Large intestine (tissue), 3 donors: ENCODE data around the gene YAF2. TPM values are rescaled to one million over a fixed set of nuclear protein-coding genes. Genes with fewer than 3 reads are reported as not detected.

ENCODE experiments used
- DNase-seq, 2 donors: peaks; one replicate each; pipeline versions ENCODE4 v3.0.0 to v3.0.0-alpha.2; 2013
- H3K27ac ChIP-seq: one replicate; pipeline ENCODE4 v1.5.1; 2013; ENCODE audit warnings: low read length
- H3K27me3 ChIP-seq: 2 replicates; pipeline ENCODE4 v1.6.1; 2013; ENCODE audit warnings: low read length; ENCODE audit not compliant: control insufficient read depth, insufficient read depth
- H3K36me3 ChIP-seq: 2 replicates; pipeline ENCODE4 v1.6.1; 2013; ENCODE audit warnings: low read length; ENCODE audit not compliant: control insufficient read depth, insufficient read depth
- H3K4me1 ChIP-seq: one replicate; pipeline ENCODE4 v1.6.1; 2013; ENCODE audit warnings: low read length; ENCODE audit not compliant: control insufficient read depth, insufficient read depth
- H3K4me3 ChIP-seq: one replicate; pipeline ENCODE4 v1.5.1; 2013; ENCODE audit warnings: low read length
- H3K9me3 ChIP-seq: one replicate; pipeline ENCODE4 v1.6.1; 2013; ENCODE audit warnings: mild to moderate bottlenecking, low read depth, low read length, moderate library complexity; ENCODE audit not compliant: control insufficient read depth
- WGBS: methylation state at CpG from one replicate; pipeline ENCODE4 v1.1.5; 2013; ENCODE audit warnings: low lambda C conversion rate; ENCODE audit not compliant: insufficient coverage; 5-methylcytosine and 5-hydroxymethylcytosine counted together
- polyA plus RNA-seq: library from polyadenylated mRNA; unstranded; fragments of 120-200 nt; gene quantifications from one replicate; pipeline ENCODE4 v1.2.1, GENCODE V29; 2013

YAF2 gene
- polyA plus RNA-seq, 1 donor = 19.4 TPM

DNA sequence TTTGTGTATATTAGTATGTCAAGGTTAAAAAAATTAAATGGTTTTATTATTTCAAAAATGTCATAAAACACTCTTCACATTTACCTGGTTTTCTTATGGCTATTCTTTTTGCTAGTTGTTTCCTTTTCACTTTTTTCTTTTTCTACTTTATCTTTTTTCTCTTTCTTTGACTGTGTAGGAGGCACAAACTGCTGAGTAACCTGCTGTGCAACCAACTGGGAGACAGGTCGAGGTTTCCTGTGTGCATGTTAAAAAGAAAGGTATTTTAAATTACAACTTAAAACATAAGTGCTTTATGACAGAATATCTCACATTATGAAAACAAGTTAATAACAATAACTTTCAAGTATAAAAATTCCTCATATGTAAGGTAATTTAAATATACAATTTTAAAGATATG, 76.5 kb downstream of the YAF2 start:
- Histone ChIP-seq H3K9me3 (no peaks in the 10 kb centered on the region), H3K27me3 (no peaks in the 10 kb centered on the region), H3K4me3 (no peak overlapping the region), H3K36me3 (peaks cover 7% of the 10 kb centered on the region), H3K27ac (no peak overlapping the region), H3K4me1 (no peaks in the 10 kb centered on the region)
- no peak for DNase-seq
- WGBS = no CpG with 5 or more reads among the region's 1 CpG

DNA sequence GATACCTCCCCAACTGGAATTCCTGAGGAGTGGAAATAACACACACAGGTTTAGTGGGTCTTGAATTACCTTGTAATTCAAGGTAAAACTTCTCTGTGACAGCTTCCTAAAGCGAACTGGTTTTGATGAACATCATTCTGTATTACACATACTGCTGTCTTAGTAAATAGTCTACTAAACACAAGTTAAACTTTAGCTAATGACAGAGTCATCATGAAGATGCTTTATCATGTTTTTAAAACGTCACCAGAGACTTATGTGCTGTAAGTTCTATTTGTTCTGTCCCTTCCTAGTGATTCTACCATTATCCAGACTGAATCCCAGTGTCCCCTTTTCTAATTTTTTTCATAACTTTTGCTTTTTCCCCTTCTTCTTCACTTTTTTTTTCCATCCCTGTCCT, 81.8 kb downstream of the YAF2 start:
- no peaks in the 10 kb centered on the region for H3K9me3 ChIP-seq
- WGBS = 80% methylated on average over 1 of the region's 2 CpGs
- peaks cover 7% of the 10 kb centered on the region for H3K36me3 ChIP-seq
- H3K4me3 ChIP-seq = no peak overlapping the region
- no peak overlapping the region for H3K27ac ChIP-seq
- DNase-seq = peak in 1 of 2 donors; percentile 17
- no peaks in the 10 kb centered on the region for H3K4me1 ChIP-seq
- H3K27me3 ChIP-seq = no peaks in the 10 kb centered on the region

DNA sequence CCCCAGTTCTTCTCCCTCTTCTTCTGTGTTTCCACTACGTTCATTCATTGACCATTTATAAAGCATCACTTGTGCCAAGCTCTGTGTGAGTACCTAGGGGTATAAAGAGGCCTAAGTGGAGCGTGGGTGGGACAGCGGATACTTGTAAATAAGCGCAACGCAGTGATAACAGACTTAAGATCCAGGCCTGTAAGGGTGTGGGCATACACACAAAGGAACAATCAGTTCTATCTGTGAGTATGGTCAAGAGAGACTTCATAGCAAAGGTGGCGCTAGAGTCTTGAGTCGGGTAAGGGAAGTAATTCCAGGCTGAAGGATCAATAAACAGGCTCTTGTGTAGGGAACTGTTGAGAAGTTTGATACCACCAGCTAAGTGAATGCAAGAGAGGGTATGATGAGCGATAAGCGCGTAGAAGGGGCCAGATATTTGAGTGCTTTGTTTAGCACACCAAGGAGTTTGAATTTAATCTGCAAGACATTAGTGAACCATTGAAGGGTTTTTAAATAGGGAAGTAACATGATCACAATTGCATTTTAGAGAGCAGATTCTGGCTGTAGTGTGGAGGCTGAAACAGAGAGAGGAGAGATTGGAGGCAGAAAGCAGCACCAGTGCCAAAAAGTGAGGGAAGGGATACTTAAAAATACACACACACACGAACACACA, 92.4 kb downstream of the YAF2 start:
- H3K4me3 ChIP-seq = peak overlapping the region; percentile 46
- no peaks in the 10 kb centered on the region for H3K36me3 ChIP-seq
- H3K27ac ChIP-seq = peak overlapping the region; percentile 70
- peaks cover 8% of the 10 kb centered on the region for H3K4me1 ChIP-seq
- 65% methylated on average over 4 of the region's 11 CpGs for WGBS
- no peak for DNase-seq
- H3K27me3 ChIP-seq = no peaks in the 10 kb centered on the region
- no peaks in the 10 kb centered on the region for H3K9me3 ChIP-seq

DNA sequence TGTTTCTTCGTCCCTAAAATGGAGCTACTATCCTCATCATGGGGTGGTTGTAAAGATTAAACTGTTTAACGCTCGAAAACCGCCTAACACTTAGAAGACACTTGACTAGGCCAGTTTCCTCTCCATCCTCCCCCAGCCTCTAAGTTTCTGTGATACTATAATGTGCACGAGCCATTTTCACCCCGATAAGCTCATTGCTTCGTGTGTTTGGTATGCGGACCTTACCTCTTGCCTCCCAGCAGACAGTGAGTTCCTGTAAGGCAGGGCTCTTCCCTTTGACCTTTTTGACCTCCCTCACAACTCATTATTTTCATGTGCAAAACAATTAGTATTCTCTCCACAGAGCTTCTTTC, 92.9 kb downstream of the YAF2 start:
- no peaks in the 10 kb centered on the region for H3K27me3 ChIP-seq
- H3K36me3 ChIP-seq = no peaks in the 10 kb centered on the region
- no peaks in the 10 kb centered on the region for H3K9me3 ChIP-seq
- peak overlapping the region; percentile 46 for H3K4me3 ChIP-seq
- peak overlapping the region; percentile 70 for H3K27ac ChIP-seq
- H3K4me1 ChIP-seq = peaks cover 8% of the 10 kb centered on the region
- peak in 1 of 2 donors; percentile 31 for DNase-seq
- WGBS = no CpG with 5 or more reads among the region's 8 CpGs

DNA sequence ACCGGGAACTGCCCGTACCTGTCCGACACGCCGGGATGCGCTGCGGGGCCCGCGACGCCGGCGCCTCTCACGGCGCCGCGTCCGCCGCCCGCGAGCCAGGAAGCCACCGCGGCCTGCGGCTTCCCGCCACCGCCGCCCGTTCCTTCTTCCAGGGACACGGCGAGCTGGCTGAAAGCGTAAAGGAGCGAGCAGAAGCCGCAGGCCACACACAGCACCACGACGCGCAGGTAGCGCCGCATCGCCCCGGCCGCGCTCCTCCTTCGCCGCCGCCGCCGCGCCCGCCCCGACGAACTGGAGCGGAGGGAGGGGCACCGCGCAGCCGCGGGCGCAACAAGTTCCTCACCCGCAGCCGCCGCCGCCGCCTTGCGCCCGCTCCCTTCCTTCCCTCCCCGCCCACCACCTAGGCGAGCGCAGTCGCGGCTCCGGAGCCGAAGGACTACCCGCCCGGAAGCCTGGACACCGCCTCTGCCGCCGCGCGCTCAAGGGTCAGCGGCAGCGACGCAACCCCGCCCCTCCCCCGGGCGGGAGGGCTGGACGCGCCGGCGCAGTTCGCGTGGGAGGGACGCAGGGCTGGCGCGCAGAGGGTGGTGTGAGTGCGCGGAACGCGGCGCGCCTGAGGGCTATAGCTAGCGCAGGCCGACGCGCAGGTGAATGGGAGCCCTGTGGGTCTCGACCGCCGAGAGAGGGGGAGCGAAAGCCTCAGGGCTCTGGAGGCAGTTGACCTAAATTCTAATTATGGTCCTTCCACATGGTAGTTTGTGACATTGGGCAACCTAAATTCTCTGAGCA, 93.4 kb downstream of the YAF2 start, which contains the start of gene GXYLT1:
Gene GXYLT1, minus strand, starts transcription at position 467 of the 789 bp plus-strand sequence. Its CDS starts 228 bp downstream, at position 239.
- H3K27me3 ChIP-seq = no peaks in the 10 kb centered on the region
- peak; percentile 96 to 98 for DNase-seq
- H3K9me3 ChIP-seq = no peaks in the 10 kb centered on the region
- peak within 1 kb of the TSS; percentile 70 for H3K27ac ChIP-seq
- H3K36me3 ChIP-seq = no peaks in the 10 kb centered on the region
- H3K4me3 ChIP-seq = peak within 1 kb of the TSS; percentile 63
- H3K4me1 ChIP-seq = peaks cover 8% of the 10 kb centered on the region
- no CpG with 5 or more reads among the region's 106 CpGs for WGBS

DNA sequence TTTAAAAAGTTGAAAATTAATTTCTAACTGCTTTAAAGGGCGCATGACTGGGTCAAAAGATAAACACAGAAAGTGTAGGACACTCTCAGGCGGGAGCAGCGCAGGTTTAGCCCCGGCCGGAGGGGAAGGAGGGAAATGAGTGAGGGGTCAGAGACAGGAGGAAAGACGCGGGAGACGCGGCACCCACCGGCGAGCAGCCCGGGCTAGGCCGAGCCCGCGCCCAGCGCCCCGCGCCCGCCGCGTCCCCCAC, 94.0 kb downstream of the YAF2 start:
- DNase-seq = no peak
- H3K4me1 ChIP-seq = peaks cover 8% of the 10 kb centered on the region
- WGBS = no CpG with 5 or more reads among the region's 21 CpGs

DNA sequence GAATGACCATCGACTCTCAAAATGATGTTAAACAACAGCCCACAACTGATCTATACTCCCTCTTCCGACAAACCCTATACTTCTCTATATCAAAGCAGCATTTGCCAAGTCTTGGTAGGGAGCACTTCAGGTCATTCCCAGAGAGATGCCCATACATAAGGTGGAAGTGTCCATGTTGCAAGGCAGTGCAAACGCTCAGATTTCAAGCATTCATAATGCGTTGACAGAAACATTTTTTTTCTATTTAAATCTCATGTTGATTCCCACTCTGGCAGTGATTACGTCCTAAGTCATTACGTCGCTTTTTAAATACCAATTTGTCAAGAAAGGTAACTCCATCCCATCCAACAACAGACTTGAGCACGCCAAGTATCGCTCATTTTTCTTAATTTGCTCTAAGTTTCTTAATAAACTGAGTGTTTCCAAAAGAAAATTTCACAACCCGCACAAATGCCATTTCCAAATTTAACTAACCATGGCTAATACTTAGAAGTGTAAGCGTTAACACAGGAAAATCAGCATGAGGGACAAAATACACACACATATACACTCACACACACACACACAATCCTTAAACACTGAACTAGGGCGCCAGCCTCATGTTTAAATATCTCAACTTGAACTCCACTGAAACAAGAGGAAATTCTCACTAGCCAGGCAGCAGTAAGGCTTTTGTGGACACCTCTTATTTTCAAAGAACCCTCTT, 94.4 kb downstream of the YAF2 start:
- H3K9me3 ChIP-seq = no peaks in the 10 kb centered on the region
- peaks cover 8% of the 10 kb centered on the region for H3K4me1 ChIP-seq
- peak in 1 of 2 donors; percentile 43 for DNase-seq
- H3K27ac ChIP-seq = peak overlapping the region; percentile 70
- H3K36me3 ChIP-seq = no peaks in the 10 kb centered on the region
- 0% methylated on average over 5 of the region's 12 CpGs for WGBS
- H3K27me3 ChIP-seq = no peaks in the 10 kb centered on the region
- H3K4me3 ChIP-seq = peak overlapping the region; percentile 63

More for the DNA sequence above, 94.0 kb downstream of the YAF2 start:
- H3K36me3 ChIP-seq = no peaks in the 10 kb centered on the region
- peak overlapping the region; percentile 63 for H3K4me3 ChIP-seq
- H3K27me3 ChIP-seq = no peaks in the 10 kb centered on the region
- H3K9me3 ChIP-seq = no peaks in the 10 kb centered on the region
- H3K27ac ChIP-seq = peak overlapping the region; percentile 70

DNA sequence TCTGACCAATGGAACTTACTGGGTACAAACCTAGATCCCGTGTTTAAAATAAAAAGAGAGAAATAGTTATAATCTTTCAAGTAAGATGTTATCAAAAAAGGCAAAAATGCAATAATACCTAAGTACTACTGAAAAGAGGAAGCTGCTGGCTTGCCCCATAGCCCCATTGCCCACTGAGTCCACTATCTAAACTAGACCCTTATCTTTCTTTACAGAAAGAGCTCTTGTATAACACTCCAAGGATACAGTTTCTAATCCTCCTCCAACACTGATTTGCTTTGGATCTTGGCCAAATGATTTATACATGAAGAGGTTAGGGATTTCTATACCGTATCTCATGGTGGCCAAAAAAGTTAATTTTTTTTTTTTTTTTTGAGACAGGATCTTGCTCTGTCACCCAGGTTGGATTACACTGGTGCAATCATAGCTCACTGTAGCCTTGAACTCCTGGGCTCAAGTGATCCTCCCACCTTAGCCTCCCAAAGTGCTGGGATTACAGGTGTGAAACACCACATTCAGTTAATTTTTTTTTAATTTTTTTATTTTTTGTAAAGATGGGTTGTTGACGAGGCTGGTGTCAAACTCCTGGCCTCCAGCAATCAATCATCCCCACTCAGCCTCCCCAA, 96.0 kb downstream of the YAF2 start:
- Histone ChIP-seq H3K4me1 (peaks cover 8% of the 10 kb centered on the region), H3K4me3 (no peak overlapping the region), H3K27ac (no peak overlapping the region), H3K27me3 (no peaks in the 10 kb centered on the region), H3K36me3 (no peaks in the 10 kb centered on the region), H3K9me3 (no peaks in the 10 kb centered on the region)
- WGBS = 73% methylated on average over 3 of the region's 3 CpGs
- no peak for DNase-seq

DNA sequence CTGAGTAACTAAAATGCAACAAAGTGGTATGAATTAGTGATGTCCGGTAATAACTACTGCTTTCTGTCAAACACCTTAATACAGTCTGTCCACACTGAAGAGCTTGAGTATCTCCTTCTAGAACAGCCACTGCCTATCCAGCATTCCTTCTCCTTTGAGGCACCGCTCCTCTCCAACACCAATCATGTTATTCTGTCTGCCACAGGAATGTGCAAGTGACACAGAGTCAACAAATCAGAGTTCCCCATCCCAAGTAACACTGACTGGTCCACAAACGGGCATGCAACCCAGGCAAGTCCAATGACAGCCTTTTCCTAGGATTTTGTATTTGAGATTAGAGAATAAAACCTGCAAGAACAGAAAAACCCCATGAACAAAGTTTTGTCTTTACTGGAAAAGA, 97.1 kb downstream of the YAF2 start:
- WGBS = no CpG with 5 or more reads among the region's 3 CpGs

DNA sequence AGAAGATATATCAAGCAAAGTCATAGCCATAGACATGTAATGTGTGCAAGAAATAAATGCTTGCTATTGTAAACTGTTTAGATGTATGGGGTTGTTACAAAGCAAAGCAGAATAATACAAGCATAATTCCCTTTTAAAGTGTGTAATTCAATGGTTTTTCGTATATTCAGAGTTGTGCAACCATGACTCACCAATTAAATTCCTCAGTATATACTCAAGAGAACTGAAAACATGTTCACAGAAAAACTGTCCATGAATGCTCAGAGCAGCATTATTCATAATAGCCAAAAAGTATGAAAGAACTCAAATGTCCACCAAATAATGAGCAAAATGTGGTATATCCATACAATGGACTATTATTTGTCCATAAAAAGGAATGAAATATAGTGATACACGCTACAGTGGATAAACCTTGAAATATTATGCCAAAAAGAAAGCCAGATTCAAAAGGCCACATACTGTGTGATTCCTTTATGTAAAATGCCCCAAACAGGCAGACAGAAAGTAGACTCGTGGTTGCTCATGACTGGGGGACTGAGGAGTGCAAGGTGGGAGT, 102.7 kb downstream of the YAF2 start:
- Histone ChIP-seq H3K9me3 (no peaks in the 10 kb centered on the region), H3K36me3 (no peaks in the 10 kb centered on the region), H3K27ac (no peak overlapping the region), H3K4me3 (no peak overlapping the region), H3K4me1 (no peaks in the 10 kb centered on the region), H3K27me3 (no peaks in the 10 kb centered on the region)
- DNase-seq = no peak
- WGBS = 84% methylated on average over 2 of the region's 3 CpGs

More for the DNA sequence above, 97.1 kb downstream of the YAF2 start:
- Histone ChIP-seq H3K4me3 (no peak overlapping the region), H3K27me3 (no peaks in the 10 kb centered on the region), H3K4me1 (peaks cover 8% of the 10 kb centered on the region), H3K27ac (no peak overlapping the region), H3K9me3 (no peaks in the 10 kb centered on the region), H3K36me3 (no peaks in the 10 kb centered on the region)
- peak in 1 of 2 donors; percentile 25 for DNase-seq
